Heart left ventricle (tissue), 13 donors: ENCODE results near the gene BID.

ENCODE experiments used
- CTCF ChIP-seq, 12 donors: fragments of 200-600 bp; sonication (generic) in 4 of 12; IDR thresholded peaks; one replicate each; pipeline versions ENCODE4 v1.5.0 to v1.8.0; 2018 to 2022; ENCODE audit warnings: antibody characterized with exemption in 12 of 12, mild to moderate bottlenecking in 5 of 12
- POLR2A ChIP-seq, 2 donors: fragments of 450-650 bp; IDR thresholded peaks; one replicate each; pipeline ENCODE4 v1.6.1; 2017; ENCODE audit warnings: antibody characterized with exemption in 2 of 2, mild to moderate bottlenecking in 2 of 2, moderate library complexity in 2 of 2
- donor health status: ischemic (EF 13 %, LVEDD 7.1; RV severe dilation, severe dysfunction).
- donor health status: DM: no; HTN: yes; CAD: no.
- donor health status: DM: no; HTN: no; CAD: no.
- donor health status: ischemic (EF 25% LVEDD 6.9; RV normal size, moderate dysfunction).
- donor health status: ischemic (EF 25% LVEDD 5.7; RV mildly dilated, moderate dysfunction).
- donor health status: ischemic (EF 35%, LVEDD 5.7; RV mildly dilated, moderate dysfunction).
- donor health status: nonischemic (EF 11% LVEDD 7.7; RV severe dilation, severe dysfunction).
- donor health status: DM: yes; HTN: yes; CAD: no.
- donor health status: PGD.
- donor health status: ischemic (EF 29% LVEDD 5.4; RV normal size, mild dysfunction).
- donor health status: nonischemic (EF 23%, LVEDD 6.1; RV moderate dilation, normal function).

GRCh38 chr22:17703811-17704210 is 70.5 kb downstream of the BID start:
- TF ChIP-seq CTCF (IDR thresholded peaks at IDR 0.05) (no peak), POLR2A (IDR thresholded peaks at IDR 0.05) (no peak)
